Activated CD8-positive, alpha-beta memory T cell treated with anti-CD3 and anti-CD28 coated beads, Interleukin-2, amount 50 U/mL, for 48 hours (primary cell): ENCODE results near the gene GJB1.
"Not testable (repeated sequence)": the region's sequence is repeated elsewhere in the genome, so short reads cannot be mapped to it uniquely, and the experiment has no call there.

Experiments
- DNase-seq: peaks from one replicate; pipeline ENCODE4 v3.0.0-alpha.2; 2020

Gene GJB1

DNA sequence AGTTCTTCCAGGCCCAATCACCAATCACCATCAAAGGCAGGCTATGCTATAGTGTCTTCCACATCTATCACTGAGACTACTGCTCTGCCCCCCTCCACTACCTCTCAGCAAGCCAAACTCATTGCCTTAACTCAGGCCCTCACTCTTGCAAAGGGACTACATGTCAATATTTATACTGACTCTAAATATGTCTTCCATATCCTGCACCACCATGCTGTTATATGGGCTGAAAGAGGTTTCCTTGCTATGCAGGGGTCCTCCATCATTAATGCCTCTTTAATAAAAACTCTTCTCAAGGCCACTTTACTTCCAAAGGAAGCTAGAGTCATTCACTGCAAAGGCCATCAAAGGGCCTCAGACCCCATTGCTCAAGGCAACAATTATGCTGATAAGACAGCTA is 45.6 kb downstream of the GJB1 start:
- DNase-seq: not testable (repeated sequence)

DNA sequence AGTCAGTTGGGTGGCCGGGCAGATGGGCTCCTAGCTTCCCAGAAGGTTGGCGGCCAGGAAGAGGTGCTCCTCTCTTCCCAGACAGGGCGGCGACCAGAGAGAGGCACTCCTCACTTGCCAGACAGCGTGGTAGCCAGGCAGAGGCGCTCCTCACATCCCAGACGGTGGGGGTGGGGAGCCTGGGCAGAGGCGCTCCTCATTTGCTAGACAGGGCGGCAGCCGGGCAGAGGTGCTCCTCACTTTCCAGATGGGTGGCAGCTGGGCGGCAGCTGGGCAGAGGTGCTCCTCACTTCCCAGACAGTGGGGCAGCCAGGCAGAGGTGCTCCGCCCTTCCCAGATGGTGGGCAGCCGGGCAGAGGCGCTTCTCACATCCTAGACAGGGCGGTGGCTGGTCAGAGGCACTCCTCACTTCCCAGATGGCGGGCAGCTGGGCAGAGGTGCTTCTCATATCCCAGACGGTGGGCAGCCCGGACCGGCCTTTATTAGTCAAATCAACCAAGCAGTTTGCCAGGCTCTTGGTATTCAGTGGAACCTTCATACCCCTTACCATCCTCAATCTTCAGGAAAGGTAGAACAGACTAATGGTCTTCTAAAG is 46.9 kb downstream of the GJB1 start:
- no peak for DNase-seq

DNA sequence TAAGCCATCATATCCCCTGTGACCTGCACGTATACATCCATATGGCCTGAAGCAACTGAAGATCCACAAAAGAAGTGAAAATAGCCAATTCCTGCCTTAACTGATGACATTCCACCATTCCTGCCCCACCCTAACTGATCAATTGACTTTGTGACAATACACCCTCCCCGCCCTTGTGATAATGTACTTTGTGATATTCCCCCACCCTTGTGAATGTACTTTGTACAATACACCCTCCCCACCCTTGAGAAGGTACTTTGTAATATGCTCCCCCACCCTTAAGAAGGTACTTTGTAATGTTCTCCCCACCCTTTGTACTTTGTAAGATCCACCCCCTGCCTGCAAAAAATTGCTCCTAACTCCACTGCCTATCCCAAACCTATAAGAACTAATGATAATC is 49.3 kb downstream of the GJB1 start:
- not testable (repeated sequence) for DNase-seq
